Measurements from ENCODE around the gene PKNOX2.
"Not testable (repeated sequence)": the region's sequence is repeated elsewhere in the genome, so short reads cannot be mapped to it uniquely, and the experiment has no call there.

The PKNOX2 gene

DNA sequence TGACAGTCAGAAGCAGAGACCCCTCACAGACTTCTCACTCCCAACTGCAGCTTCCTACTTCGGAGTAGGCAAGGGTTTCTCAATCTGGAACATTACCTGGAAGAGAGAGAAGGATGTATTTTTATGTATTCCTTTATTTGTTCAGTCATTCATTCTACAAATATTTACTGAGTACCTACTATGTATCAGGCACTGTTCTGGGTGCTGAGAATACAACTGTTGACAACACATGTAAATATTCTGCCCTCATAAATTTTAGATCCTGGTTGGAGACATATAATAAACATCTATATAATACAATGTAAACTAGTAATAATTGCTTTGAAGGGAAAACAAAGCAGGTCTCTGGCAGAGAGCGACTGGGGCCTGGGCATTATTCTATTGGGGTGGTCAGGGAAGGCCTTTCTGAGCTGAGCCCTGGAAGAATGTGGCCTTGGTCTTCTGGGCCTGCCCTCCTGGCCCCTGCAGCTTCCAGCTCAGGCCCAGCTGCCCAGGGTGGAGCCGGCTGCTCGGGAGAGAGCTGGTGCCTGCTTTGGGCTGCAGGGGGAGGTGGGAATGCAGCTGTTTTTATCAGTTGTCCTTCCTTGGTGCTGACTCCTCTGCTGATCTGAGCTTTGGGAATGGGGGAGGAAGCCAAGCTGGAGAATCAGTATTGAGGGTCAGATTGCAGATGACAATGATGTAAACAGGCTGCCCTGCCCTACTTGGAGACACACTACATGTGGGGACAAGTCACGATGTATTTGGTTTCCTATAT, 46.8 kb downstream of the PKNOX2 start:
- DNase-seq, result no peak

DNA sequence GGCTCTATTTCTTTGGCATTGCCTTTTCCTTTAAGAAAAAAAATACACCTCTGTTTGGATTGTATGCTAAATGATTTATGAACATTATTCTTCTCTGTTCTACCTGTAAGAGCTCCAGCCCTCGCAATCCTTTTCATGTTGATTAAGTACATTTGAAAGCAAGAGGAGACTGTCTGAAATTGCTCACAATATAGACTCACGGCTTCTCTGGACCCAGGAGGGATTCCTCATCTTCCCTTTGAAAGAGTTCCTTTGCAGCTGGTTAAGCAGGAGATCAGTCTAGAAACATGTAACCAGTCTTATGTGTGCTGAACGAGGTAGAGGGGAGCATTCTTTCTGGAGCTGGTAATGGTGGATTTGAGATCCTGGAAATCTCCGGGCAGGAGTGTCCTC, 47.4 kb downstream of the PKNOX2 start:
- DNase-seq, result no peak

DNA sequence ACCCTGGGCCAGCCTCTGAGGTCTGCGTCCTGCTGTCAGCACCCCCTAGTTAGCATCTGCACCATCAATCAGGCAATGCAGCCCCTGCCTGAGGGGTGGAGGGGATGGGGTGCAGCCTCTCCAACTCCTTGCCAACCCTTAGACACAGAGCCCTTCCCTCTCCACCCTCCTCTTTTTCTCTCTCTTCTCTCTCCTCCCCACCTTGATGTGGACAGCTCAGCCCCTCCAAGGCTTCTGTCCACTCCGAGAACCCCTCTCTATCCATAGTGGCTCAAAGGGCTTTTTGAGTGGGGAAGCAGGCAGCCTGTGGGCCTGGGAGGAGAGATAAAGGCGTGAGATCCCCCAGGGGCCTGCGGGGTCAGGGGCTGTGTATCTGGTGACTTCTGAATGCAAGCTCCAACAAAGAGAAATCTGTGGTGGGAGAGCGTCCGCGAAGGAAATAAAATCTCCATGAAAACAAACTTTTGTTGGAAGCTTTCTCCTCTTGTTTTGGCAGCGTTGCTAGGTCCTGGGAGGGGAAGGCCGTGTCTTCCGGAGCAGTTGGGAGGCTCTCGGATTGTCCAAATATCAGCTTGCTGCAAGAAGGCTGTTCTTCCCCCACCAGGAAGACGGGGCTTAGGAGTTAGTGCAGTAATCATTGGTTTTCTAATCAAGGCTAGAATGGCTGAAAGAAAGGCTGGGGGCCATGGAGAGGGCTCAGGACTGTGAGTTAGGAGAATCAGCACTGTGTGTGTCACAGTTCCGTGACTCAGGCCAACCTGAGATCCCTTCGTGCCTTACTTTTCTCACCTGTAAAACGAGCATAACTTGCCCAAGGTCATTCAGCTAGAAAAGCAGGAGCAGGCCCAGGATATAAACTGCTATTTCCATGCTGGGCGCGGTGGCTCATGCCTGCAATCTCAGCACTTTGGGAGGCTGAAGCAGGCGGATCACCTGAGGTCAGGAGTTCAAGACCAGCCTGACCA, 50.3 kb downstream of the PKNOX2 start:
- DNase-seq, result no peak

DNA sequence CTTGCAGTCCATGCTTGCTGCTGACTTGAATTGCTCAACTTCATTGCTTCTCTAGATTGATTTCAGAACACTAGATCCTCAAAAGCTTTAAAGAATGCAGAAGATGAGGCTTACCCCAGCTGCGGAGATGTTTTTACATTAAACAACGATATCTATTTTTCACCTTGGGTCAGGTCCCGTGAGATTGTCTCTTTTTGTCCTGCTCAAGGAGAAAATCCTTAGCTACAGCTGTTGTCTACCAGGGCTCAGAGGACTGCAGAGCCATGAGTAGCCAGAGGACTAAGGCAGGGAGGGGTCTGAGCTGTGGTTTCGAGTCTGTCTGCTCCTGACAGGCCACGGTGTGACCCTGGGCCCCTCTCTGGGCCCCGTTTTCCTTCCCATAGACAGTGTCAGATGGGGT, 51.4 kb downstream of the PKNOX2 start:
- no peak for DNase-seq

DNA sequence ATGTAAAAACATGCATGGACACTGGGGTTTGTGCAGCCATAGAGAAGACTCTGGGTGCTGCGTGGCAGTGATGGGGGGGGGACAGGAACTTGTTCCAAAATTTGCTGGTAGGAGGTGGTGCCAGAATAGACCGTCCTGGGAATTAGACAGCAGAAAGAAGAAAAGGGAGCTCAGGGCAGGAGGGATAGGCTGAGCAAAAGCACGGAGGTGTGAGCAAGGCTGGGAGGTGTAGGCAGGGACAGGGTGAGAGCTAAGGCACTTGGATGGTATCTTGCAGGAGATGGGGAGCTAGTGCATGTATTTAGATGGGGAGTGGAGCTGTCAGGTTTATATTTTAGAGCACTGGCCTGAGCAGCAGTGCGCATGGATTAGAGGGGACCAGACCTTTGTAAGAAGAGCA, 53.8 kb downstream of the PKNOX2 start:
- no peak for DNase-seq

DNA sequence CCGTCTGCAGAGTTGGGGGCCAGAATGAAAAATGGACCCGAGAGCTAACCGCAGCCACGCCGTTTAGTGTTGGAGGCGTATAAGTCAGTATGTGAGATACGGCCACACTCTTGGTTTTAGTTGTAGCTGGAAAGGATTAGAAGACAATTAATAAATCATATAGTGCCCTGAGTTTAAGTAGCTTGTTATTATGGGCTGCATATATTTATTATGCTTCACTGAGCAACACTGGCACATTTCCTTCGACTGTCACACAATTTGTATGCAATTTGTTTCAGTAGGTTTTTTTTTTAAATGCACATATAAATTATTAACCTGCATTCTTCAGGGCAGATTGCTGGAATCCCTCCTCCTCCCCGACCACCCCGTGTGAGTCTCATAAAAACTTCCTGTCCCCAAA, 56.9 kb downstream of the PKNOX2 start:
- no peak for DNase-seq

DNA sequence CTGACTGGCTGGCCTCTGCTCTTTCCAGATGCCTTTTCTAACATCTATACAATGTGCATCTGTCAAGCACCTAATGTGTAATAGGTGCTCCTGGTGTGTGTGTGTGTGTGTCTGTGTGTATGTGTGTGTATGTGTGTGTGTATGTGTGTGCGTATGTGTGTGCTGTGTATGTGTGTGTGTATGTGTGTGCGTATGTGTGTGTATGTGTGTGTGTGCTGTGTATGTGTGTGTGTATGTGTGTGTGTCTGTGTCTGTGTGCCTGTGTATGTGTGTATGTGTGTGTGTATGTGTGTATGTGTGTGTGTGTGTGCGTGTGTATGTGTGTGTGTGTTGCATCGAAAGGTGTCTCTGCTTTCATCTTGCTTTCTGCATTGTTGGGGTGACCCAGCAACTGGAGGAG, 57.9 kb downstream of the PKNOX2 start:
- DNase-seq, result no peak

DNA sequence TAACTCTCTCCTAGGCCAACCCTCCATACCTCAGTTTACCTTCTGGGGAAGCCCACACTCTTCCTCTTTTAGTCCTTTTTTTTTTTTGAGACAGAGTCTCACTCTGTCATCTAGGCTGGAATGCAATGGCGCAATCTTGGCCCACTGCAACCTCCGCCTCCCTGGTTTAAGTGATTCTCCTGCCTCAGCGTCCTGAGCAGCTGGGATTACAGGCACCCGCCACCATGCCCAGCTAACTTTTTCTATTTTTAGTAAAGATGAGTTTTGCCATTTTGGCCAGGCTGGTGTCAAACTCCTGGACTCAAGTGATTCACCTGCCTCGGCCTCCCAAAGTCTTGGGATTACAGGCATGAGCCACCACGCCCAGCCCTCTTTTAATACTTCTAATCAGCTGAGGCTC, 58.6 kb downstream of the PKNOX2 start:
- DNase-seq, result not testable (repeated sequence)

DNA sequence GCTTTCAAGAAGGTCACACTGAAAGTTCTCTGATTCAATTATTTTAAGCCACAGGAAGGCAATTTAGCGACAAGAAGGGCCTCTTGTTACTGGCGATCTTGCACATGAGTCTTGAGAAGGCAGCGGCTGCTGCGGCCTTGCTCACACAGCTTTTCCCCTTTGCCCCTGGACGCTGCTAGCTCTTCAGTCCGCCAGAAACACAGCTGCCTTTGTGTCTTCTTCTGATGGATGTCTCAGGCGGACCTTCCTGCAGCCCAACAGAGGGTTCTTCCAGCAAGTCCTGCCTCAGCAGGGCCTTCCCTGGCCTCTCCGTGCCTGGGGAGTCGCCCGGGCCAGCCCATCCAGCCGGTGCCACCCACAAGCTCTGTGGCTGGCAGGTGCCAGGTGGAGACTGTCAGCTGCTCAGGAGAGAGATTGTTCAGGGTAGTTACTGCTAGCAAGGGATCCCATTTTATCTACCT, 59.4 kb downstream of the PKNOX2 start:
- DNase-seq, result no peak

DNA sequence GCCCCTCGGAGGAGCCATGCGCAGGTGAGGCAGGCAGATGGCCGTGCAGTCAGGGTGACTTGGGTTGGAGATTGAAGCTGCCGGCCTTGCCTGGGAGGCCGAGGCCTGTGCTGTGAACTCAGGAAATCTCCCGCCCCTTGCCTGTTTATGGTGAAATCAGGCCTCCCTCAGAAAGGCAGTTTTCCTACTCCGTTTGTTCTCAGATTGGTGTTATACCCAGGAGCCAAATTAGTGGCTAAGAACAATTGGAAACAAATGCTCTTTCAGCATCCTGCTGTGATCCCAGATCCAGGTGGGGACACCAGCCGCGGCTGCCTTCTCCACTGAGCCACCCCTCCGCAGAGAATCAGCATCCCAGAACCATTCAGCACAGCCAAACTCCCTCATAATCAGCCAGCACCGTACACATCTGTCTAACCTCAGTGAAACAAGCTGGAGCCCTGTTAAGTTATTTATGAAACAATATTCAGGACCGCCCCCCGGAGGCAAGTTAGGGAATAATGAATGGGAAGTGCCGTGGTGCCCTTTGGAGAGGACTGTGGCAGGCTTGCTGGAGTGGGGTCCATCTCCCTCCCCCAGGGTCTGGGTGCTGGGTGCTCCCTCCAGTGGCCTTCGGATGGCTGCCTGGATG, 60.0 kb downstream of the PKNOX2 start:
- no peak for DNase-seq

DNA sequence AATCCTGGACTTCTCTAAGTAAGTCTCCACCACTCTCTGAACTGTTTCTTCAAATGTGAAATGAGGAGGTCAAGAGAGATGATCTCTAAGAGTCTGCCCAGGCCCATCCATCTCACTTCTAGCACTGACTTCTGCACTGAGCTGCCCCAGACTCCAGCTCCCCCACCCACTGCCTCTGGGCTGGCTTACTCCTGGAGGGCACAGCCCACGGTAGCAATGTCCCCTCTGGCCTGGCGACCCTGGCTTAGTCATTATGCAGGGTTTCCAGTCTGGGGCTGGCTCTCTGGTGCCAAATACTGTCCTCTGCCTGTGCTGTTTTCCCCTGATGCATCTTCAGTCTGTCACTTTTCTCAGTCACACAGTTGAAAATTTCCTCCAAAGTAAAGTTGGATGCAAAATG, 60.9 kb downstream of the PKNOX2 start:
- no peak for DNase-seq

DNA sequence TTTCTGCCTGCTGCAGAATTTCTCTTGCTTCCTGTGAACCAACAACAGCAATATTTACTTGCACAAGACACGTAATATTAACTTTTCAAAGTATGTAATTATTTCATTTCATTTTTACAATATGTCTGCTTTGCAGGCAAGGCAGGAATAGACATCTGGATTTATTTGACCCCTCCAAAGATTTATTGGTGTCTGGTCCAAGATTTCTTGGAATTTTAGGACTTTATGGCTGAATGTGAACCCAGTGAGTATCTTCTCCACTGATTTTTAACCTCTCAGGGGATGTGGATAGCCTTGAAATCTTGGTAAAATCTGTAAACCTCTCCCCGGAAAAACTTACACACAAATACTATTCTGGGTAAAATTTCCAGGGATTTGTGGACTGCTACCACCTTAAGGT, 61.5 kb downstream of the PKNOX2 start:
- no peak for DNase-seq

DNA sequence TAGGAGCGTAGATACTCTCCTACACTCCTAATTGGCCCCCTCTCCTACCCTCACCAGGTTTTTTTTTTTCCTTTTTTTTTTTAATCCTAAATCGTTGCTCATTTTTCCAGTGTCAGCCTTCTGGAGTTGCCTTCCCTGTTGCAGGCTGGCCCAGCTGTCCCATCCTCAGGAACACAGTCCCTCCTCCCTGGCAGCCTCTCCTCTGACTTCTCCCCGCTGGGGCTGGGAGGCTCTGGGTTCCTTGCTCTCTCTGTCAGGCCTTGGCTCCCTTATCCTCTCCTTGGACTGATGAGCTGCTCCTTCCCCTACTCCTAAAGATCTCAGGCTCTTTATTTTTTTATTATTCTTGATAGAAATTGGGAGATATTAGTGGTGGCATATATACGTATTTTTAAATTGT, 62.2 kb downstream of the PKNOX2 start:
- DNase-seq, result no peak

DNA sequence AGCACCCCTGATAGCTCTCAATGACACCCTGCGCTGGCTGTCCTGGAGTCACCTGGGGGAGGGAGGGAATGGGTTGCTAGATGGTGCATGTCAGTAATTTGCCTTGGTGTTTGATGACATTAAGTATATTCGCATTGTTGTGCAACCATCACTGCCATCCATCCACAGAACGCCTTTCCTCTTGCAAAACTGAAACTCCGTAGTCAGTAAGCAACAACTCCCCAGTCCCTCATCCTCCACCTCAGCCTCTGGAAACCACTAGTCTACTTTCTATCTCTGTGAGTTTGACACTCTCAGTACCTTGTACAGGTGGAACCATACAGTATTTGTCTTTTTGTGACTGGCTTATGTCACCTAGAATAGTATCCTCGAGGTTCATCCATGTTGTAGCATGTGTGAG, 62.6 kb downstream of the PKNOX2 start:
- DNase-seq, result no peak

DNA sequence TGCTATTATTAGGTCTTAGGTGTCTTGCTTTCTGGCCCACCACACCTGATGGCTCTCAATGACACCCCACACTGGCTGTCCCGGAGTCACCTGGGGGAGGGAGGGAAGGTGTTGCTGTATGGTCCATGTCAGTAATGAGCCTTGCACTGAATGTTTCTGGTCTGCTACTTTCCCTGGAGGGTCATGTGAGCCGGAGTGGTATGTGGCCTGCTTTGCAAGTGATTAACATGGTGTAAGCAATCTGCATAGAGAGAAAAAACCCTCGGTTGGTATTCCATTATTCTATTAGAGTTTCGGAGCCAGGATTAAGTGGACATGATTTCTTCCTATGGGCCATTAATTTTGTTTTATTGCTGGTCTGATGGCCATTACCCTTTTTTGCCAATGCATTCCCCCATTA, 63.9 kb downstream of the PKNOX2 start:
- DNase-seq, result no peak

DNA sequence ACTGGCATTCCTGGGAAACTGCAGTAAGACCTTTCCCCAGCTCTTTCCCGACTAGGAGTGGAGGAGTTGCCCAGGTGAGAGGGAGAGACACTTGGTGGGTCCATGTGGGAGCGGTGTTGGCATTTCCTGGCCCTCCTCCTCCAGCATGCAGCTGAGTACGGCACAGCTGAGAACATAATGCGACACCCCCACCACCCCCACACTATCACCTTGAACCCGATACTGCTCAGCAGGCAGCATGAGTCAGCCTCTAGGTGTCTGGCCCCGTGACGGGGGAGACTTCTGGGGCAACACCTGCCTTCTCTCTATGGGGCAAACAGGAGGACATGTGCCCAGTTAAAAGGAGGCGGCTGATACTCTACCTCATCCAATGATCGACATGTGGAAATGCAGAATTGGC, 64.4 kb downstream of the PKNOX2 start:
- DNase-seq, result no peak

DNA sequence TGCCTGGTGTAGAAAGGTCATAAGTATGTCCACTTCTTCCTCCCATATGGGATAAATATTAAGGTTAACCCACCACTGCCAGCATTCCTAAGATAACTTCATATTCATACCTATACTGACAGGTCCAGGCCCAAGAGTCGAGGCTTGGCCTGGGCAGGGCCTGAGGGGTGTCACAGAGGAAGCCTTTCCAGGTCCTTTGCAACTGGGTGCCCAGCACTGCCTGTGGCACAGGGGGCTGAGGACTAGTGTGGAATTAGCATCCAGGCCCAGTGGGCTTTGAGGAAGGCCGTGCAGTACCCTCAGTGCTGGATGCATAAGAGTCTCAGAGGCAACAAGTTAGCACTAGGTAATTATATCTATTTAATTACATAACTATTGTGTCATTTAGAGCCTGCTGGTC, 65.4 kb downstream of the PKNOX2 start:
- no peak for DNase-seq

DNA sequence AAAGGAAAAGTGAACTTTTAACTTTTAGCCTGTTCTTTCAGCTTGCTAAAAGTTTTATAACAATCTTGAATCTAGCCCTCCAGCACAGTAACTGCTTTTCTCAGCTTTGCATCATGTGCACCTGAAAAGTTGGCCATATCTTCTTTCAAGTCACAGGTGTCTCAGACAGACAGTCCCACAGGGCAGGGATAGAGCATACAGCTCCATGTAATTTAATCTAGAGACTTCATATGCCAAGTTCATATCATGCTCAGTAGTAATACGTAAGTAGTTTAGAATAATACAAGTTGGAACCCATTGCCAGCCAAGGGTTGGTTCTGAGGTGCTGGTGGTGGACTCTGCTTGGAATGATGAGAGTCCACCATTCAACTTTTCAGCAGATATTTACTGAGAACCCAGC, 68.6 kb downstream of the PKNOX2 start:
- no peak for DNase-seq

DNA sequence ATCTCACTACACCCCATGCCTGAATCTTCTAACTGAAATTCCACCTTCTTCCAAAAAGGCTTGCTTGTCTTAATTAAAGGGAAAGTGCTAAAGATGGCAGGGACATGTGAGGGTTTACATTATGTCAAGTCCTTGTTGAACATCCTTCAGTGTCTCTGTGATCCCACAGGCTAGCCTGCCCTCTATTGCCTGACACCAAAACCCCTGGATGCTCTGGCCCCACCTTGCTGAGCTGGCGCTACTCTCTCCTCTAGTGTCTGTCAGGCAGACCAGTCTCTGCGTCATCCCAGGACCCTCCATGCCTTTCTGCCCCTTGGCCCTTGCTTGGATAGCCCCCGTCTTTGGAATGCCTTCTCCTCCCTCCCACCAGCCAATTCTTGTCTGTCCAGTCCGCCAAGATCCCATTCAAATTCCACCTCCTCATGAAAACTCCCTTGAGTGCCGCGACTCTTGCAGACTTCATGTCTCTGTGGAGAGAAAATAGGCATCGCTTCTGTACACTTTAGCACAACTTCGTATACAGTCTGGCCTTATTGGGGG, 69.3 kb downstream of the PKNOX2 start:
- no peak for DNase-seq

DNA sequence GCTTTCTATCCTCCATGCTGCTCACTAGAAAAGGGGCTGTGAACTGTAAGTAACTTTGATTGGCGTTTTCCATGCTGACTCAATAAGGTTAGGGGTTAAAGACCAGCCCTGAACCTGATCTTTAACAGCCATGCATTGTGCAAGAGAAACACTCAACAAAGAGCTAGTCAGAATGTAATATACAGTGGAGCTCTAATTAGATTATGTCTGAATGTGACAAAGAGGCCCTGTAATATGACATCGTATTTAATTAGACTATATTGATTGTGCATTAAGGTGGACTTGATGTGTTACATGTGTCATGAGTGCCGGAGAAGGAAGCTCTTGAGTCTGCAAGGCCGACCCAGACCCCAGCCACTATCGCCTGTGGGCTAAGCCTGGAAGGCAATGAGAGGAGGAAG, 70.5 kb downstream of the PKNOX2 start:
- no peak for DNase-seq

DNA sequence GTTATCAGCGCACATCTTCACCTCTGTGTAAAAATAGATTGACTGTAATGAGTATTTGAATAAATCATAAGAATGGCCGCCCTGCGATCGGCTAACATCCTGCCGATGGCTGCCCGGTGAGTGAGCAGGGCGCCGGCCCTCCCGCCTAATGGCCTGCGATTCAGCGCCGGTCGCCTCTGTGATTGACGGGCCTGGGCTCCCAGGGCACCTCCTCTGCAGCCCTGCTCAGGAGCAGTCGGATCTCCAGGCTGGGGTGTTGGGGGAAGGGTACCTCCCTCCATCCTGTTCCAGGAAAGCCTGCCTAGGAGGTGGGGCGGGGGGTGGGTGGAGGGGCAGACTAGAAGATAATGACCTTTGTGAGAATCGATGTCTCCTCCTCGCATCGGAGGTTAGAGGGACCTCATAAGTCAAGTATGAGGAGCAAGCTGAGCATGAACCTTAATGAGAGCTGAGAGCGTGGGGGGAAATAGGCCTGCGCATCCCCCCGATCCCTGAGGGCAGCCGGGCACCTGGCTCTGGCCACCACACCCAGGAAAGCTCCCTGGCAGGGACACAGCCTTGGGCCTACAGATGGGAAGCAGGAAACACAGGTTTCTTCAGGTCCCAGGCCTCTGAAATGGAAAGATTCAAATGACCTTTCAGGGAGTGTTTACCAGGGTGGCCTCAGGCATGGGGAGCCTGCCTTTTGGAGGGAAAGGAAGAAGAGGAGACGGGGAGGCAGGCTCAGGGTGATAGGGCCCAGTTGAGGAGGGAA, 71.7 kb downstream of the PKNOX2 start:
- no peak for DNase-seq
